Caco-2 (cell line): ENCODE measurements around the gene POLH. TPM values are rescaled to one million over a fixed set of nuclear protein-coding genes. Genes with fewer than 3 reads are reported as not detected.

Source experiments
- BruUV-seq: library from RNA; stranded (reverse); fragments of 400-500 nt; replicated peaks from 2 replicates; lab custom pipeline; 2021; lab: Mats Ljungman, UMichigan
- CTCF ChIA-PET: fragments of 300-600 bp; sonication (Branson Sonifier 250); formaldehyde crosslinking; loops from one replicate; lab custom pipeline; 2022; ENCODE audit warnings: antibody characterized with exemption; lab: Charles Lee
- POLR2A ChIA-PET: fragments of 300-600 bp; sonication (Branson Sonifier 250); formaldehyde crosslinking; loops from one replicate; lab custom pipeline; 2022; ENCODE audit warnings: antibody characterized with exemption; lab: Charles Lee
- DNase-seq, 2 experiments: peaks; one replicate each; pipeline versions ENCODE4 v3.0.0 to v3.0.0-alpha.2; 2020 to 2022
- H3K27me3 ChIP-seq: replicated peaks from 2 replicates; pipeline ENCODE4 v1.6.0; 2011; ENCODE audit warnings: low read length; ENCODE audit not compliant: control insufficient read depth, insufficient read depth
- H3K36me3 ChIP-seq: 2 replicates; pipeline ENCODE4 v1.5.1; 2011; ENCODE audit warnings: low read length; ENCODE audit not compliant: control insufficient read depth, insufficient read depth
- H3K4me1 ChIP-seq: fragments of 250-450 bp; sonication (Bioruptor Pico); 2 replicates; pipeline ENCODE4 v1.5.1; 2020; ENCODE audit warnings: mild to moderate bottlenecking
- H3K4me3 ChIP-seq: 2 replicates; pipeline ENCODE4 v1.5.1; 2011; ENCODE audit warnings: low read depth, mild to moderate bottlenecking, control low read depth, low read length
- H3K9me3 ChIP-seq: fragments of 250-450 bp; sonication (Bioruptor Pico); 2 replicates; pipeline ENCODE4 v1.5.1; 2020; ENCODE audit warnings: mild to moderate bottlenecking, moderate library complexity
- H3K27ac Mint-ChIP-seq: one replicate; pipeline ENCODE4 v1.8.0; 2022; ENCODE audit warnings: mixed read lengths; ENCODE audit not compliant: unreplicated experiment
- H3K27me3 Mint-ChIP-seq: one replicate; pipeline ENCODE4 v1.8.0; 2022; ENCODE audit warnings: mixed read lengths; ENCODE audit not compliant: insufficient read depth, unreplicated experiment
- H3K36me3 Mint-ChIP-seq: one replicate; pipeline ENCODE4 v1.8.0; 2022; ENCODE audit warnings: mild to moderate bottlenecking, mixed read lengths; ENCODE audit not compliant: insufficient read depth, unreplicated experiment
- H3K4me1 Mint-ChIP-seq: one replicate; pipeline ENCODE4 v1.8.0; 2022; ENCODE audit warnings: low read depth, mixed read lengths; ENCODE audit not compliant: unreplicated experiment
- H3K4me3 Mint-ChIP-seq: one replicate; pipeline ENCODE4 v1.8.0; 2022; ENCODE audit warnings: mild to moderate bottlenecking, moderate library complexity, mixed read lengths; ENCODE audit not compliant: unreplicated experiment
- H3K9me3 Mint-ChIP-seq: one replicate; pipeline ENCODE4 v1.8.0; 2022; ENCODE audit warnings: mixed read lengths; ENCODE audit not compliant: unreplicated experiment
- CTCF ChIP-seq, 2 experiments: fragments of 200-600 bp in 1 of 2; IDR thresholded peaks; 1 replicate in 1 of 2; 2 replicates in 1 of 2; pipeline versions ENCODE4 v1.5.1 to v1.8.0; 2011 to 2022; ENCODE audit warnings: antibody characterized with exemption in 1 of 2, control low read depth in 1 of 2, inconsistent platforms in 1 of 2, low read depth in 1 of 2, low read length in 1 of 2, mild to moderate bottlenecking in 1 of 2, moderate library complexity in 1 of 2; ENCODE audit not compliant: insufficient read depth in 1 of 2, severe bottlenecking in 1 of 2, unreplicated experiment in 1 of 2
- intact Hi-C: fragments of 100-400 bp; cut with micrococcal nuclease; formaldehyde crosslinking; loops from one replicate; pipeline ENCODE4 v1.10.0; 2022; ENCODE audit not compliant: unreplicated experiment
- total RNA-seq: library from RNA; stranded (reverse); gene quantifications from 2 replicates; pipeline ENCODE4 v1.2.3, GENCODE V29; 2022

POLH gene
- total RNA-seq, 1 experiment from 2014 or later = 14.2 TPM

DNA sequence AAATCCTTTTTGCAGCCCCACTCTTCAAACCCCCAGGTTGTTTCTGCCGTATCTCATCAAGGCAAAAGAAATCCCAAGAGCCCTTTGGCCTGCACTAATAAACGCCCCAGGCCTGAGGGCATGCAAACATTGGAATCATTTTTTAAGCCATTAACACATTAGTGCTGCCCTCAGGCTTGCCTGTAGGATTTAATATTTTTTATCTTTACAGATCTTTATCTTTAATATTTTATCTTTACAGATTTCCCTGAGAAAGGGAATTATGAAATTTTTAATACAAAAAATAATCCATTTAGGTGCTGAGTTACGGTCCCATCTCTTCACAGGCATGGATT lies 38.4 kb downstream of the POLH start:
- Mint-ChIP-seq H3K36me3 (peaks cover 22% of the 10 kb centered on the region), H3K4me3 (no peak overlapping the region), H3K9me3 (no peaks in the 10 kb centered on the region), H3K4me1 (peaks cover under 1% of the 10 kb centered on the region), H3K27me3 (no peaks in the 10 kb centered on the region), H3K27ac (no peak overlapping the region)
- POLR2A ChIA-PET = no interaction called here
- Histone ChIP-seq H3K4me1 (peaks cover 1% of the 10 kb centered on the region), H3K9me3 (no peaks in the 10 kb centered on the region), H3K27me3 (no peaks in the 10 kb centered on the region), H3K4me3 (no peak overlapping the region), H3K36me3 (no peaks in the 10 kb centered on the region)
- intact Hi-C loops = no loop called here
- DNase-seq = no peak
- BruUV-seq = no TSS peak
- TF ChIP-seq CTCF (IDR thresholded peaks at IDR 0.05; ENCODE audit: insufficient read depth in 1 of 2, low read depth in 1 of 2, low read length in 1 of 2, severe bottlenecking in 1 of 2, unreplicated experiment in 1 of 2) = no peak
- CTCF ChIA-PET = no interaction called here

- H3K36me3 Mint-ChIP-seq = peaks cover 29% of the 10 kb centered on the region
- POLR2A ChIA-PET = interaction anchor here (0.6 kb wide), 1 partner anchor 27 kb away, joined by 3 read pairs; no protein-coding TSS in a partner anchor
- intact Hi-C loops = no loop called here
Observed at GRCh38 chr6:43616725-43617472, 40.9 kb downstream of the POLH start.

More at GRCh38 chr6:43616725-43617472, 40.9 kb downstream of the POLH start:
- no peaks in the 10 kb centered on the region for H3K9me3 ChIP-seq
- TF ChIP-seq CTCF (IDR thresholded peaks at IDR 0.05; ENCODE audit: insufficient read depth in 1 of 2, low read depth in 1 of 2, low read length in 1 of 2, severe bottlenecking in 1 of 2, unreplicated experiment in 1 of 2) = no peak
- Mint-ChIP-seq H3K4me3 (no peak overlapping the region), H3K27me3 (no peaks in the 10 kb centered on the region), H3K4me1 (no peaks in the 10 kb centered on the region), H3K9me3 (no peaks in the 10 kb centered on the region), H3K27ac (no peak overlapping the region)
- H3K4me1 ChIP-seq = no peaks in the 10 kb centered on the region
- DNase-seq = no peak
- H3K4me3 ChIP-seq = no peak overlapping the region
- CTCF ChIA-PET = no interaction called here
- peaks cover 1% of the 10 kb centered on the region; the same call in 1 of the 2 replicates for H3K36me3 ChIP-seq
- BruUV-seq = no TSS peak
- H3K27me3 ChIP-seq = no peaks in the 10 kb centered on the region
